GM13976 (cell line): ENCODE data around the gene PON1.

ENCODE experiments used
- DNase-seq: peaks from one replicate; pipeline ENCODE4 v3.0.0; 2012; ENCODE audit warnings: low spot score
- CTCF ChIP-seq: IDR thresholded peaks from 2 replicates; pipeline ENCODE4 v1.5.1; 2012; ENCODE audit warnings: borderline replicate concordance, mild to moderate bottlenecking; ENCODE audit not compliant: insufficient read depth; ENCODE audit errors: extremely low read depth, missing control alignments, control extremely low read depth
- in situ Hi-C: fragments of 300-500 bp; cut with MboI; formaldehyde crosslinking; loops from one replicate; pipeline ENCODE4 v1.12.0; 2022; ENCODE audit warnings: low sequenced_read_pairs, mixed read lengths, inconsistent platforms; ENCODE audit not compliant: unreplicated experiment

The PON1 gene

GRCh38 chr7:95320651-95321050 lies 3.7 kb downstream of the PON1 start:
- no peak for DNase-seq
- TF ChIP-seq CTCF: no peak
- in situ Hi-C loops: no loop called here

GRCh38 chr7:95319570-95319969 lies 4.8 kb downstream of the PON1 start:
- in situ Hi-C loops: no loop called here
- no peak for TF ChIP-seq CTCF

GRCh38 chr7:95318501-95319100 lies 5.7 kb downstream of the PON1 start:
- no peak for DNase-seq
- in situ Hi-C loops: no loop called here
- TF ChIP-seq CTCF: no peak

More at GRCh38 chr7:95319570-95319969, 4.8 kb downstream of the PON1 start:
- DNase-seq: no peak

GRCh38 chr7:95317966-95318365 lies 6.4 kb downstream of the PON1 start:
- in situ Hi-C loops: no loop called here
- no peak for TF ChIP-seq CTCF
- no peak for DNase-seq

- no peak for TF ChIP-seq CTCF
- in situ Hi-C loops: no loop called here
- no peak for DNase-seq
Observed at GRCh38 chr7:95317546-95317945, 6.8 kb downstream of the PON1 start.

GRCh38 chr7:95316588-95316987 lies 7.7 kb downstream of the PON1 start:
- in situ Hi-C loops: no loop called here
- TF ChIP-seq CTCF: no peak
- no peak for DNase-seq
